ENCODE measurements around the gene CLEC6A.

DNA sequence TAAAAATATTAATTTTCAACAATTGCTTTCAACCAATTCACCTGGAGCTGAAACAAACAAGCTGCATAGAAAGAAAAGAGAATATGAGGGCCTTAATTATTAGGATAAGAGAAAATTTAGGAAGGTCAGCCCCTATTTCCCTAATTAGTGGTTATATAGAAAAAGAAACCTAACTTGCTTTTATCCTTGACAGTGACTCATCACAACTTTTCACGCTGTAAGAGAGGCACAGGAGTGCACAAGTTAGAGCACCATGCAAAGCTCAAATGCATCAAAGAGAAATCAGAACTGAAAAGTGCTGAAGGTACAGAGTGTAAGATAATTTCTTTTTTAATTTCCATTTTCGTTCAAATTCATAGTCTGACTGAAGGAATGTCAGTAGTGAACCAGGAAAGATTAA is 62.2 kb downstream of the CLEC6A start:
- TF ChIP-seq POLR2A (IDR thresholded peaks at IDR 0.05) = no peak
- TF ChIP-seq, protein P1, sequence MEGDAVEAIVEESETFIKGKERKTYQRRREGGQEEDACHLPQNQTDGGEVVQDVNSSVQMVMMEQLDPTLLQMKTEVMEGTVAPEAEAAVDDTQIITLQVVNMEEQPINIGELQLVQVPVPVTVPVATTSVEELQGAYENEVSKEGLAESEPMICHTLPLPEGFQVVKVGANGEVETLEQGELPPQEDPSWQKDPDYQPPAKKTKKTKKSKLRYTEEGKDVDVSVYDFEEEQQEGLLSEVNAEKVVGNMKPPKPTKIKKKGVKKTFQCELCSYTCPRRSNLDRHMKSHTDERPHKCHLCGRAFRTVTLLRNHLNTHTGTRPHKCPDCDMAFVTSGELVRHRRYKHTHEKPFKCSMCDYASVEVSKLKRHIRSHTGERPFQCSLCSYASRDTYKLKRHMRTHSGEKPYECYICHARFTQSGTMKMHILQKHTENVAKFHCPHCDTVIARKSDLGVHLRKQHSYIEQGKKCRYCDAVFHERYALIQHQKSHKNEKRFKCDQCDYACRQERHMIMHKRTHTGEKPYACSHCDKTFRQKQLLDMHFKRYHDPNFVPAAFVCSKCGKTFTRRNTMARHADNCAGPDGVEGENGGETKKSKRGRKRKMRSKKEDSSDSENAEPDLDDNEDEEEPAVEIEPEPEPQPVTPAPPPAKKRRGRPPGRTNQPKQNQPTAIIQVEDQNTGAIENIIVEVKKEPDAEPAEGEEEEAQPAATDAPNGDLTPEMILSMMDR (IDR thresholded peaks at IDR 0.05) = no peak
- no peak for TF ChIP-seq POLR2AphosphoS5 (IDR thresholded peaks at IDR 0.05)

Measured in prostate gland (tissue), 2 donors.